Stimulated activated CD4-positive, alpha-beta T cell treated with anti-CD3 and anti-CD28 coated beads, Interleukin-2, amount 100 ng/mL, for 4 hours (primary cell): ENCODE measurements around the gene PNCK.
"Not testable (repeated sequence)": the region's sequence is repeated elsewhere in the genome, so short reads cannot be mapped to it uniquely, and the experiment has no call there.

ENCODE experiments used
- DNase-seq: peaks from one replicate; pipeline ENCODE4 v3.0.0-alpha.2; 2020; ENCODE audit warnings: low read depth

PNCK gene

DNA sequence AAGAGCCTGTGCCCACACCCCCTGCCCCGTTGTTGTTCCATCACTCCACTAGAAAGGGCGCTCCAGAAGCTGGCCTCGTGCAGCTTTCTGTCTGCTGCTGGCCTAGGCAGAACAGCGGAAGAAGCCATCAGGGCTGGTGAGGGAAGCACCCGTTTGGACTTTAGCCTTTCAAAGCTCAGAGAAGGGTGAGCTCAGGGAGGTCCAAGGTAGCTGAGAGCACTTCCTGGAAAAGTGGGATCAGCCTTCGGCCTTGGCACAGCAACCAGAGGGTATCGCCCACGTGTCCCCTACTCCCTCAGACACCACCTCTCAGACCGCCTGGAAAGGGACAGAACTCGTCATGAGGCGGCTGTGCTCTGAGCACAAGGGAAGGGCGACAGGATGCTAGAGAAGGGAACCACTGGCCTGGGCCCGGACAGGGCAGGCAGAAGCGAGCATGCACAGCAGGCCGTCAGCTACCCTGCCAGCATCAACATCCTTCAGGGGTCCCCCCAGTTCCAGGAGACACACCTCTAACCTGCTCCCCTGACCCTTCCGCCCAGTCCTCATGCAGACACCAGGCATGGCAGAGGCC lies 25.7 kb upstream of the PNCK start:
- DNase-seq = not testable (repeated sequence)

DNA sequence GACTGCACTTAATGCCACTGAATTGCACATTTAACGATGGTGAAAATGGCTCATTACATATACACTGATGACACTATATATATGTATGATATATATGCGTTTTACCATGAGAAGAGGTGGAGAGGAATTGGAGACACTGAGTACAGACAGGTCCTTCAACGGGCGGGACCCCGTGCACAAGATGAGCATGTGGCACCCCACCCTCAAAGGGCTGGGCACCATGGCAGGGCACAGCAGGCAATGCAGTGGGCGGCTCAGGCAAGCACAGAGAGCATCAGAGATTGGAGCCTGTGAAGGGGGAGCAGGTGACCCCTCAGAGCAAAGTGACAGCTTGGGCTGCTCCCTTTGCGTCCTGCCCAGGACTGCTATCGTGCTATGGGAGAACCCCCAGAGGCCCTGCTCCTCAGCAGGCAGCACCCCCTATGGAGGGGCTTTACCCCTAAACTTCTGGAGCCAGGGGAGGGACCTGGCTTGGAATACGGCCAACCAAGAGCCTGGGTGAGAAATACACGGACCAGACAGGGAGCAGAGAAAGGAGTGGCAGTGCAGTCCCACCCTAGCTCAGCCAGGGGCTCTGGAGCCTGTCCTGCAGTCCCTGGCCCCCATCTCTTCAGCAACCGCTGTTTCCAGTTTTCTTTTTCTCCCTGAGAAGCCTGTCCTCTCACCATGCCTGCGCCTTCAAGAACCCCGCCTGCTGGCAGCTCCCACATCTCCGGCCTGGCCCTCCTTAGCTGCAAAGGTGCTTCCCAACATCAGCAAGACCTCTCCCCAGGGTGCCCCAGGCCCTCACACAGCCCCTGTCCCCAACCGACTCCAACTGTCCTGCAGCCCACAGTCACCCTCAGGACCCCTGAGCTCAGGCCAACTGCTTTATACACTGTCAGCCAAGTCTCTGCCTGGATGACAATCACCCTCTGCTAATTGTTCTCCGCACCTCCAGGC lies 24.6 kb upstream of the PNCK start:
- no peak for DNase-seq

DNA sequence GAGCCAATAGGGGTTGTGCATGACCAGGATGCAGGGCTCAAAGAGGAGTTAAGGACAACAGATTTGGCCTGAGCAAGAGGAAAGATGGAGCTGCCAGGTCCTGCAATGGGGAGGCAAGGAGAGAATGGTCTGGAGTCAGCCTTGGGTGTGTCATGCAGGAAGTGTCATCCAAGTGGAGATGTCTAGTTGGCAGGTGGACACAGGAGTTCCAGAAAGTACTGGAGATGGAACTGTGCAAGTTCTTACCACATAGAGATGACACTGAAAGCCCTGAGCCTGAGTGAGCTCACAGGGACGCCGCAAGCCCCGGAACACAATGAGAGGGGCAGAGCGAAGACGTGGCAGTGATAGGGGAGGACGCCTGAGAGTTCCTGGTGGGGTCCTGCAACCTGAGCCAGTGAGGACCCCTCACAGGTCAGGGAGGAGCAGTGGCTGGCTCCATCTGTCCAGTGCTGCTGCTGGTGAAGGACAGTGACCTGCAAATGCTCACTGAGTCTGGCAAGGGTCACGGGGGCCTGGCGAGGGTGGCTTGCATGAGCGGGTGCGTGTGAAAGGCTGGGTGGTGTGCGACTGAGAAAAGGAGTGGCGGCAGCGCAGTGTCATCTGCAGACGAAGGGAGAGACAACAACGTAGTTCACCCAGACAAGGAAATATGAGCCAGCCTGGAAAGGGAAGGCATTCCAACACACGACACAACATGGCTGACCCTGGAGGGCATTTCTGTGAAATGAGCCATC lies 23.5 kb upstream of the PNCK start:
- DNase-seq = not testable (repeated sequence)

DNA sequence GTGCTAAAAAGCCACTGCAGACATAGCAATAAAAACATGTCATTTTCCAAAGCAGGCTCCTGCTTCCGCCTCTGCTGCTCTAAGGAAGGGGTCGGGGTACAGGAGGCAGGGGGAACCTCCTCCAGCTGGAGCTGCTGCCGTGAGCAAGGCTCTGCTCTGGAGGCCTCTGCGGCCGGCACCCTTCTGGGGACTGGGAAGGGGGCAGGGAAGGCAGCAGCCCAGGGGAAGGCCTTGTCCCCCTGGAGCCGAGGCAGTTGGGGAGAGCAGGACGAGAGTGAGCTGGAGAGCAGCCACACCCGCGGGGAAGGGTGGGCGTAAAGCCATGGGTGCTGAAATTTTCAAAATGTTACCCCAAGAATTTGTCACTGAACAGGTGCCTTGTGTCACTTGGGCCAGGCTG lies 22.9 kb upstream of the PNCK start:
- DNase-seq = not testable (repeated sequence)

DNA sequence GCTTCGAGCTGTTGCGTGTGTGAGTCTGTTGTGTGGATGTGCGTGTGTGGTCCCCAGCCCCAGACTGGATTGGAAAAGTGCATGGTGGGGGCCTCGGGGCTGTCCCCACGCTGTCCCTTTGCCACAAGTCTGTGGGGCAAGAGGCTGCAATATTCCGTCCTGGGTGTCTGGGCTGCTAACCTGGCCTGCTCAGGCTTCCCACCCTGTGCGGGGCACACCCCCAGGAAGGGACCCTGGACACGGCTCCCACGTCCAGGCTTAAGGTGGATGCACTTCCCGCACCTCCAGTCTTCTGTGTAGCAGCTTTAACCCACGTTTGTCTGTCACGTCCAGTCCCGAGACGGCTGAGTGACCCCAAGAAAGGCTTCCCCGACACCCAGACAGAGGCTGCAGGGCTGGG lies 22.5 kb upstream of the PNCK start:
- no peak for DNase-seq

DNA sequence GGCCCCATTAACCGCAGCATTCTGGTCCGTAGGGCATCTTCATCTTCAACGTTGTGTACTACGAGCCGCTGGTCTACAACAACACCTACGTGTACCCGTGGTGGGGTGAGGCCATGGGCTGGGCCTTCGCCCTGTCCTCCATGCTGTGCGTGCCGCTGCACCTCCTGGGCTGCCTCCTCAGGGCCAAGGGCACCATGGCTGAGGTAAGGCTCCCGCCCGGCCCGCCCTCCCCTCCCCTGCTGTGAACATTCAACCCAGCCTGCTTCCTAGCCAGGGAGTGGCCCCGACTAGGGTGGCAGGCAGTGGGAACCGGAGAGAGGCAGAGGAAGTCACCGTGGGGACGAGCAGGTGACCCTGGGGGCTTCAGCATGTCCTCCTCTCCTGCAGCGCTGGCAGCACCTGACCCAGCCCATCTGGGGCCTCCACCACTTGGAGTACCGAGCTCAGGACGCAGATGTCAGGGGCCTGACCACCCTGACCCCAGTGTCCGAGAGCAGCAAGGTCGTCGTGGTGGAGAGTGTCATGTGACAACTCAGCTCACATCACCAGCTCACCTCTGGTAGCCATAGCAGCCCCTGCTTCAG lies 21.2 kb upstream of the PNCK start:
- no peak for DNase-seq

DNA sequence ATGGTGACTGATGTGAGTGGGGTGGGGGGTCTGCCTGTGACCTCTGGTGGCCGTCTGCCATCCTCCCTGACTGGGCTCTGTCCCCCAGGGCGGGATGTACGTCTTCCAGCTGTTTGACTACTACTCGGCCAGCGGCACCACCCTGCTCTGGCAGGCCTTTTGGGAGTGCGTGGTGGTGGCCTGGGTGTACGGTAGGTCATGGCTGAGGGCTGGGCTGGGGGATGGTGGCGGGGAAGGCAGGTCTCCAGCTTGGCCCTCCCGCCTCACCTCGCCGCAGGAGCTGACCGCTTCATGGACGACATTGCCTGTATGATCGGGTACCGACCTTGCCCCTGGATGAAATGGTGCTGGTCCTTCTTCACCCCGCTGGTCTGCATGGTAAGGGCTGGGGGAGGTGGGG lies 20.6 kb upstream of the PNCK start:
- not testable (repeated sequence) for DNase-seq

DNA sequence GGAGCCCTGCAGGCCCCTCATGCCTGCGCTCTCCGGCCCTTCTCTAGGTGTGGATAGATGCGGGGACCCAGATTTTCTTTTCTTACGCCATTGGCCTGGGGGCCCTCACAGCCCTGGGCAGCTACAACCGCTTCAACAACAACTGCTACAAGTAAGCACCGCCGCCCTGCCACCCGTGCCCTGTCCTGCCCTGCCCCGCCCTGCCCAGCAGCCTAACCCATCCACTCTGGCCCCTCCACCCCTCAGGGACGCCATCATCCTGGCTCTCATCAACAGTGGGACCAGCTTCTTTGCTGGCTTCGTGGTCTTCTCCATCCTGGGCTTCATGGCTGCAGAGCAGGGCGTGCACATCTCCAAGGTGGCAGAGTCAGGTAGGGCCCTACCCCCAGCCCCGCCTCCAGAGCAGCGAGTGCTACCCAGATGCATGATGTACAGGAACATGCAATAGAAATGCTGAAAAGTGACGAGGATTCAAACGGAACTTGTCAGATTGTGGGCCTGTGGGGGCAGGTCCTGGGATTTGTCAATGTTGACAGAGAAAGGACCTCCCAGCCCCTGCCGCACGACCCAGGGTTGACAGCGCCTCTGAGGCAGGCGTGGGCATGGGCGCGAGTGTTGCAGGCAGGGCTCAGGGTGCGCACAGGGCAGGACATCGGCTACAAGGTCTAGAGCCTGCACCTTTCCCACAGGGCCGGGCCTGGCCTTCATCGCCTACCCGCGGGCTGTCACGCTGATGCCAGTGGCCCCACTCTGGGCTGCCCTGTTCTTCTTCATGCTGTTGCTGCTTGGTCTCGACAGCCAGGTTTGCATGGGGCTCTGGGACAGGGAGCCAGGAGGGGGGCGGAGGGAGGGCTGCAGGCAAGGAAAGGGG lies 19.8 kb upstream of the PNCK start:
- DNase-seq = no peak

DNA sequence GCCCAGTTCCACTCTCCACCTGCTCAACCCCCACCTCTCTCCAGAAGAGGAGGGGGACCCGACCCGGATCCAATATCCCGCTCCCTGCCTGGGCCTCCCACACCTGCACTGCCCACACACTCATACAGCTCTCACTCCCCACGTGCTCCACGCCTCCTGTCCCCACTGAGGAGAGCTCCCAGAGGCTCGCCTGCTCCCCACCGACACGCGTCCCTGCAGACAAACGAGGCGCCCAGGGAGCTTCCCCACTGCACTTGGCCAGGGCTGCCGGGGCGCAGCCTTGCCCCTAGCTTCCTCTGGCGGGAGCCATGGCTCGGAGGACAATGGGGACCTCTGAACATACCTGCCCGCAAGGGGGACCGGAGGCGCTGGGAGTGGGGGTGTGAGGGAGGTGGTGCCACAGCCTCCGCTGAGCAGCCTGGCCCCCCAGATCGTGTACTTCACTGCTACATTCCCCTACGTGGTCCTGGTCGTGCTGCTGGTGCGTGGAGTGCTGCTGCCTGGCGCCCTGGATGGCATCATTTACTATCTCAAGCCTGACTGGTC lies 19.1 kb upstream of the PNCK start:
- no peak for DNase-seq

DNA sequence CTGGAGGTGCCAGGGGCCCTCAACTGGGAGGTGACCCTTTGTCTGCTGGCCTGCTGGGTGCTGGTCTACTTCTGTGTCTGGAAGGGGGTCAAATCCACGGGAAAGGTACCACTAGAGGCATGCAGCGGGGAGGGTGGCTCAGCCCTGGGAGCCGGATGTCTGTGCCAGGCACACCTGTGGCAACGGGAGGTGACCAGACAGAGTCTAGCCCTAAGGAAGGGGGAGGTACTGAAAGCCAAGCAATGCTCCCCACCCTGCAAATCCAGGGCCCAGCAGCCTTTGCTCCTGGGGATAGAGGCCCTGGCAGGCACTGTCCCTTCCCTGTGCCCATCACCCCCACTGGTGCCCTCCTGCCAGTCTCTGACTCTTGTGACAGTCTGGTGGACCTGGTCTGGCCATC lies 18.4 kb upstream of the PNCK start:
- DNase-seq = no peak

DNA sequence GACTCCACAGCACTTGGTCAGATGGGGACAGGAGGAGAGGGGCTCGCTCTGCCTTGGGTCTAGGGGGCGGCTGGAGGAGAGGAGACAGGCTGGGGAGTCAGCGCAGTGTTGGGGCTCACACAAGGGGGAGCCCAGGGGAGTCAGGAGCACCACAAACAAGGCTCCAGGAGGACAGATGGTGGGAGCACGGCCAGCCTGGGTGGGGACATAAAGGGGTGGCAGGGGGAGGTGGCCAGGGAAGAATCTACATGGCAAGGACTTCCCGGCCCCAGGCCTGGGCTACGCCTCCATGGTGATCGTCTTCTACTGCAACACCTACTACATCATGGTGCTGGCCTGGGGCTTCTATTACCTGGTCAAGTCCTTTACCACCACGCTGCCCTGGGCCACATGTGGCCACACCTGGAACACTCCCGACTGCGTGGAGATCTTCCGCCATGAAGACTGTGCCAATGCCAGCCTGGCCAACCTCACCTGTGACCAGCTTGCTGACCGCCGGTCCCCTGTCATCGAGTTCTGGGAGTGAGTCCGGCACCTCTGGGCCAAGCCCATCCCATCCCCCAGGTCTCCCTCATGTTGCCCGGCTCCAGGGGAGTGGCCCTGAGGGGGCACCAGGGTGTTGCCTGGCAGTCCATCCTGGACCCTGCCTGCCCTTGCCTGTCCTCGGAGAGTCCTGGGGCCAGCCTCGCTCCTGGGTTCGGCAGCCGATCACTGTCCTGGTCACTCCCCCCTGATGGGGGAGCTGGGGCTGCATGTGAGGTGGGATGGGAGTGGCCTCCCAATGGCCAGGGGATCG lies 17.6 kb upstream of the PNCK start:
- DNase-seq = not testable (repeated sequence)

DNA sequence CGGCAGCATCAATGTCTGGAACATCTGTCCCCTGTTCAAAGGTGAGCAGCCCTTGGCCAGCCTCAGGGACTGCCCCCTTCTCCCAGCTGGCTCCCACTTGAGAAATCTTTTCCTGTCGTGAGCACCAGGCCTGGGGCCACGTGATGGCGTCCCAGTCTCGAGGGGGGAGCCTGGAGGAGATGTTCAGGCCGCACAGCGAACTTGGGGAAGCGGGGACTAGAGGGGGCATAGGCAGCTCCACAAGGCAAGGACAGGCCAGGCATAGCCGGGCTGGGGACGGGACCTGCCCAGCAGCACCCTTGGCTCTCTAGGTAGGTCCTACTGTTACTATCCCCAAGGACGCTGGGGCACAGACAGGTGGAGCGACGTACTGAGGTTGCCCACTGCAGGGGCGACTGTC lies 16.9 kb upstream of the PNCK start:
- DNase-seq = no peak

DNA sequence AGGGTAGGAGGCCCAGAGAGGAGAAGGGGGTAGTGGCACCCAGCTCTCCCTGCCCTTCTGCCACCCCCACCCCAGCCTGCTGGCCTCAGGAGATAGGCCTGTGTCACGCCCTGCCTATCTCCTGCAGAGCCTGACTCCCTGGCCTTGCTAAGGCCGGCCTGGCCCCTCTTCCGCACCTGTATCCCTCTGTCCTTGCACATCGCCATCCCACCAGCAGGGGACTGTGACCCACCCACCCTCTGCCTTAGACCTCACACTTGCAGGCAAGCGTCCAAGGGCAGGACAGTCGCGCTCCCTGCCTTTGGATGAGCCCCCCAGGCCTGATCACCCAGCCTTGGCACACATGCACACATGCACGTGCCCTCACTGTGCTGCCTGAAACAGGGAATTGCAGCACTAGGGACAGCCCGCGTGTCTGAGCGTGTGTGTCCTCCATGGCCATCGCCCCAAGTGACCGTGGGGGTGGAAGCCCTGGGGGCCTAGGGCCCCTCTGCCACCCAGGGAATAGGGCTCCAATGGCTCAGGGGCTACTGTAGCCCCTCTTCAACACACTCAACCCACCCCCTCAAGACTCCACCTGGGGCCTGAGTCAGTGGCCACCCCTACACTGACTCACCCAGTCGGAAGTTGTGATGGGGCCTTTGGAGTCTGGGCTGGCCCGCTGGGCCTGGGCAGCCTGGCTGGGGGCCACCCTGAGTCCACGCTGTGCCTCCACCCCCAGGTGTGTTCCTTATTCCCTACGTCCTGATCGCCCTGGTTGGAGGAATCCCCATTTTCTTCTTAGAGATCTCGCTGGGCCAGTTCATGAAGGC lies 16.2 kb upstream of the PNCK start:
- DNase-seq = no peak

DNA sequence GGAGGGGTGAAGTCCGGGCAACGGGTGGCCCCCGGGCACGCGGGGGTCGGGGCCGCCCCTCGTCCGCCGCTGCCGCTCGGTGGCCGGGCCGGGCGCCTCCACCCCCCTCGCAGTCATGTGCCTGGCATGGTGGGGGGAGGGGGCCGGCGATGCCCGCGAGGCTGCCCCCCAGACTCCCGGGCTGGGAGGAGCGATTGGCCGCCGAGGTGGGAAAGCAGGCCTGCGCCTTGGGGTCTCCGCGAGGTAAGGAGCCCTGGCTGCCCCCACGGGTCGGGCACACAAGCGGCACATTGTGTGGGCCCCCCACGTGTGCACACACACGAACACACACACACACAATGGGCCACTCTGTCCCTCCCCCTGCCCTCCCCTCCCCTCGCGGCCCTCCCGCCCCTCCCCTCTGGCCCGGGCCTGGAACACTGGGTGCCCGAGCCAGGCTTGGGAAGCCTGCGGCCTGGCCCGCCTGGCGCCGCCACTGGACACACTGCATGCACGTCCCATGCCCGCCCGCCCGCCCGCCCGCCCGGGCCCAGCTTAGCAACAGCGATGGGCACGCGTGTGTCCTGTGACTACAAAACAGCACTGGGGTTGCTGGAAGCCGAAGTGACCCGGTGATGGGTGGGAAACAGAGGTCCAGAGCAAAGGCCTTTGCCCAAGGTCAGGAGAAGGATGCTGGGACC lies 15.4 kb upstream of the PNCK start:
- no peak for DNase-seq

DNA sequence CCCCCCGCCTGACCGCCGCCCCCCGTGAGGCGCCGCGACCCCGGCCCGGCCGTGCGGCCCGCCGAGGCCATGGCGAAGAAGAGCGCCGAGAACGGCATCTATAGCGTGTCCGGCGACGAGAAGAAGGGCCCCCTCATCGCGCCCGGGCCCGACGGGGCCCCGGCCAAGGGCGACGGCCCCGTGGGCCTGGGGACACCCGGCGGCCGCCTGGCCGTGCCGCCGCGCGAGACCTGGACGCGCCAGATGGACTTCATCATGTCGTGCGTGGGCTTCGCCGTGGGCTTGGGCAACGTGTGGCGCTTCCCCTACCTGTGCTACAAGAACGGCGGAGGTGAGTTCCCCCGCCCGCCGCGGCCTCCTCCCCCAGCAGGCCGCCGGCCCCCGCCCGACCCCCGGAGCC lies 14.9 kb upstream of the PNCK start:
- DNase-seq = no peak

DNA sequence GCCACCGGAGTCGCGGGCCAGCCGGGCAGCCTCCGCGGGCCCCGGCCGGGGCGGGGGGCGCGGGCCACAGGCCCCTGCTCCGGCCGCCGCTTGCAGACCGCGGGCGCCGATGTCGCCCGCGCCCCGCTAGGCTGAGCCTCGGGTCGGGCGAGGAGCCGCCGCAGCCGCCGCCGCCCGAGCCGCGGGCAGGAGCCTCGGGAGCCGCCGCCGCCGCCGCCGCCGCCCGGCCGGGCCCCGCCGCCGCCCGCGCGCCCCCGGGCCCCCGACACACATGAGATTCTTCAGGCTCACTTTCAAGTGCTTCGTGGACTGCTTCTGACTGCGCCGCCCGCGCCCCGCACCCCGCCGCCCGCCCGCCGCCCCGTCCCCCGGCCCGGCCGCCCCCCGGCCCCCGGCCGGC lies 14.5 kb upstream of the PNCK start:
- DNase-seq = no peak

DNA sequence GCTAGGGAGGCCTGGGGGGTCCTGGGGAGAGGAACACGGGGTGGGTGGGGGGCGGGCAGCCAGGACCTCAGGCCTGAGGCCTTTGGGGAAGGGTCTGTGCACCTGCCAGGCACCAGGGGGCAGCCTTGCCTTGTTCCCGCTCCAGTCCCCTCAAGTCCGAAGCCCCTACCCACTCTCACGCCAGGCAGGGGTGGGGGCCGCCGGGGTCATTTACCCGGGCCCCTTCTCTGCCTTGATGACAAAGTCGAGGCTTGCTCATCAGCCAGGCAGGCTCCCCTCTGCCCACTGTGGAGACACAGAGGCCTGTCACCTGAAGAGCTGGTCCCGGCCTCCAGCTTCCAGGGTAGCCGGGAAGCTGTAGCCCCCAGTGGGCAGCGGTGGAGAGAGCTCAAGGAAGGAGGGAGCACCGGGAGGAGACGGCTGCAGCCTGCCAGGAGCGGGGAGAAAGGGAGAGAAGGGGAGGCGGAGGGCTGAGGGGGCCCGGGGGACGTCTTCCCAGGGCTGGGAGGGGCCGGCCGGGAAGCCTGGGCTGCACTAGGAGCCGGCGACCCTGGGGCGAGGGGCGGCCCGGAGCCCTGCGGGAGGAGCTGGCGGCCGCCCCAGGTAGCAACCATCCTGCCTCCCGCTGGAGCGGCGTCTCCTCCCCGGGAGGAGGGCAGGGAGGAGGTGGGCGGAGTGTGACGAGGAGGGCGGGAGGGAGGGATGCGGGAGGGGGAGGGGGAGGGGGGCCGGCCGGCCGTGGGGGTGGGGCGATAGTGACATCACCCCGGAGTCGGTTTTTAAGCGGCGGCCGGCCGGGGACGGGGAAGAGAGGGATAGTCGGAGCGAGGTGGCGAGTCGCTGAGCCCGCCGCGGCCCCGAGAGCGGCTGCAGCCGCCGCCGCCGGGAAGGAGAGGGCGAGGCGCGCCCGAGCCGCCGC lies 13.8 kb upstream of the PNCK start, which contains the start of gene SLC6A8:
SLC6A8 (plus strand) TSS at position 806 of the 919 bp plus-strand sequence. CDS start 649 bp downstream, outside the sequence.
- peak; percentile 19 for DNase-seq

DNA sequence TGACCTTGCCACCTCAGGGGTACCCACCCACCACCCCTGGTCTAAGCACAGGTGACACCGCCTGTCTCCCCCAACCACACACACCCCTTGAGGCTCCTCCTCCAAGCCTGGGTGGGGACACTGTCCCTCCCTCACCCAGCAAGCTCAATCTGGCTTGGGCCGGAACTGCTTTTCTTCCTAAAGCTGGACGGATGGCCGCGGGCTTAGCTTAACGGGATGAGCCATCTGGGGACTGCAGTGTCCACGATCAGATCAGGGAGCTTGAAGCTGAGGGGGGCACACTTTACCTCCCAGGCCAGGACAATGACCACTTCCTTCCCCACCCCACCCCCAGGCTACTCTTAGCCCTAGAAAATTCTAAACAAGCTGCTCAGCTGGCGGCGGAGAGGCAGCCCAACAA lies 13.1 kb upstream of the PNCK start:
- DNase-seq = no peak
